Stimulated activated naive CD8-positive, alpha-beta T cell treated with anti-CD3 and anti-CD28 coated beads, Interleukin-15, Interleukin-2, amounts not matched to agents 100 U/mL and 50 U/mL, for 24 hours (primary cell): ENCODE results near the gene CHST11.

Experiments used
- ATAC-seq: fragments of 150-1000 bp; cut with Tn5 transposase; one replicate; pipeline ENCODE4 v1.10.0; 2021
- DNase-seq: peaks from one replicate; pipeline ENCODE4 v3.0.0; 2021

Gene CHST11

GRCh38 chr12:104695453-104696148 is 238.9 kb downstream of the CHST11 start:
- peak; percentile 97 for ATAC-seq
- DNase-seq = peak; percentile 86

- DNase-seq = no peak
- no peak for ATAC-seq
Measured at GRCh38 chr12:104697186-104697585, 240.4 kb downstream of the CHST11 start.

- no peak for DNase-seq
Measured at GRCh38 chr12:104698871-104699270, 242.1 kb downstream of the CHST11 start.

GRCh38 chr12:104699489-104700190 is 242.9 kb downstream of the CHST11 start:
- DNase-seq (peak; percentile 19), ATAC-seq (peak; percentile 19)

More at GRCh38 chr12:104698871-104699270, 242.1 kb downstream of the CHST11 start:
- ATAC-seq = no peak

- ATAC-seq (no peak), DNase-seq (no peak)
Measured at GRCh38 chr12:104700324-104700723, 243.6 kb downstream of the CHST11 start.

- ATAC-seq (no peak), DNase-seq (no peak)
Measured at GRCh38 chr12:104701301-104701700, 244.6 kb downstream of the CHST11 start.

GRCh38 chr12:104701756-104702155 is 245.0 kb downstream of the CHST11 start:
- ATAC-seq = no peak

GRCh38 chr12:104702565-104703139 is 245.9 kb downstream of the CHST11 start:
- no peak for ATAC-seq
- no peak for DNase-seq

More at GRCh38 chr12:104701756-104702155, 245.0 kb downstream of the CHST11 start:
- DNase-seq = no peak

GRCh38 chr12:104703372-104703771 is 246.6 kb downstream of the CHST11 start:
- ATAC-seq = no peak

GRCh38 chr12:104704224-104704779 is 247.6 kb downstream of the CHST11 start:
- no peak for DNase-seq
- no peak for ATAC-seq

More at GRCh38 chr12:104703372-104703771, 246.6 kb downstream of the CHST11 start:
- no peak for DNase-seq

- ATAC-seq (no peak), DNase-seq (no peak)
Measured at GRCh38 chr12:104707194-104707593, 250.4 kb downstream of the CHST11 start.

- ATAC-seq = no peak
- DNase-seq = no peak
Measured at GRCh38 chr12:104707794-104708558, 251.2 kb downstream of the CHST11 start.

GRCh38 chr12:104708891-104709290 is 252.1 kb downstream of the CHST11 start:
- ATAC-seq (no peak), DNase-seq (no peak)

- no peak for DNase-seq
- ATAC-seq = no peak
Measured at GRCh38 chr12:104709692-104710435, 253.1 kb downstream of the CHST11 start.

GRCh38 chr12:104710940-104711689 is 254.4 kb downstream of the CHST11 start:
- ATAC-seq (no peak), DNase-seq (no peak)

- DNase-seq (no peak), ATAC-seq (no peak)
Measured at GRCh38 chr12:104712477-104712876, 255.7 kb downstream of the CHST11 start.

- no peak for ATAC-seq
- no peak for DNase-seq
Measured at GRCh38 chr12:104712968-104713367, 256.2 kb downstream of the CHST11 start.

GRCh38 chr12:104713444-104713843 is 256.7 kb downstream of the CHST11 start:
- DNase-seq (no peak), ATAC-seq (no peak)

GRCh38 chr12:104714369-104714768 is 257.6 kb downstream of the CHST11 start:
- no peak for DNase-seq
- no peak for ATAC-seq

- ATAC-seq (no peak), DNase-seq (no peak)
Measured at GRCh38 chr12:104716172-104716571, 259.4 kb downstream of the CHST11 start.
